ENCODE data around the gene KRTAP10-6.

- TF ChIP-seq CTCF (conservative IDR thresholded peaks at IDR 0.05 in 1 of 2, IDR thresholded peaks at IDR 0.05 in 1 of 2; ENCODE audit: low read depth in 1 of 2, low read length in 2 of 2) = no peak
- TF ChIP-seq EZH2 (IDR thresholded peaks at IDR 0.05; ENCODE audit: low read length, missing control alignments) = no peak
Measured at GRCh38 chr21:44598061-44598460, 5.8 kb upstream of the KRTAP10-6 start.
